GM18867 (cell line): ENCODE results near the gene MACC1.
"Not testable (repeated sequence)": the region's sequence is repeated elsewhere in the genome, so short reads cannot be mapped to it uniquely, and the experiment has no call there.

Source experiments
- ATAC-seq: cut with Tn5 transposase; IDR thresholded peaks from one replicate; pipeline ENCODE4 v1.9.1; 2021; ENCODE audit warnings: mild to moderate bottlenecking, moderate library complexity; ENCODE audit not compliant: unreplicated experiment

The MACC1 gene

GRCh38 chr7:20133803-20134202 lies 83.4 kb downstream of the MACC1 start:
- no peak for ATAC-seq

GRCh38 chr7:20132585-20132984 lies 84.6 kb downstream of the MACC1 start:
- ATAC-seq: no peak

- peak; percentile 66 for ATAC-seq
Observed at GRCh38 chr7:20131776-20132175, 85.4 kb downstream of the MACC1 start.

GRCh38 chr7:20129920-20130319 lies 87.3 kb downstream of the MACC1 start:
- ATAC-seq: no peak

- no peak for ATAC-seq
Observed at GRCh38 chr7:20128001-20128400, 89.2 kb downstream of the MACC1 start.

- not testable (repeated sequence) for ATAC-seq
Observed at GRCh38 chr7:20126060-20126459, 91.1 kb downstream of the MACC1 start.

- ATAC-seq: not testable (repeated sequence)
Observed at GRCh38 chr7:20124087-20124486, 93.1 kb downstream of the MACC1 start.

GRCh38 chr7:20122653-20123316 lies 94.4 kb downstream of the MACC1 start:
- not testable (repeated sequence) for ATAC-seq

GRCh38 chr7:20122073-20122472 lies 95.1 kb downstream of the MACC1 start:
- ATAC-seq: no peak

- no peak for ATAC-seq
Observed at GRCh38 chr7:20121404-20121803, 95.8 kb downstream of the MACC1 start.

- ATAC-seq: not testable (repeated sequence)
Observed at GRCh38 chr7:20120611-20121168, 96.5 kb downstream of the MACC1 start.

GRCh38 chr7:20116869-20117268 lies 100.3 kb downstream of the MACC1 start:
- no peak for ATAC-seq

GRCh38 chr7:20114468-20114867 lies 102.7 kb downstream of the MACC1 start:
- ATAC-seq: peak; percentile 92

GRCh38 chr7:20113427-20114027 lies 103.7 kb downstream of the MACC1 start:
- peak; percentile 86 for ATAC-seq

- ATAC-seq: no peak
Observed at GRCh38 chr7:20112696-20113095, 104.5 kb downstream of the MACC1 start.

- no peak for ATAC-seq
Observed at GRCh38 chr7:20111821-20112542, 105.2 kb downstream of the MACC1 start.

- ATAC-seq: no peak
Observed at GRCh38 chr7:20107582-20107981, 109.6 kb downstream of the MACC1 start.

- ATAC-seq: no peak
Observed at GRCh38 chr7:20104696-20105095, 112.5 kb downstream of the MACC1 start.

GRCh38 chr7:20102982-20103381 lies 114.2 kb downstream of the MACC1 start:
- ATAC-seq: no peak

GRCh38 chr7:20095862-20096261 lies 121.3 kb downstream of the MACC1 start:
- ATAC-seq: no peak

- no peak for ATAC-seq
Observed at GRCh38 chr7:20095436-20095835, 121.7 kb downstream of the MACC1 start.

- no peak for ATAC-seq
Observed at GRCh38 chr7:20089431-20089830, 127.8 kb downstream of the MACC1 start.
